Stomach (tissue), 9 donors: ENCODE data around the gene MVP. TPM values are rescaled to one million over a fixed set of nuclear protein-coding genes. Genes with fewer than 3 reads are reported as not detected.
"Not testable (repeated sequence)": the region's sequence is repeated elsewhere in the genome, so short reads cannot be mapped to it uniquely, and the experiment has no call there.

Experiments used
- DNase-seq, 2 donors: peaks; one replicate each; pipeline versions ENCODE4 v3.0.0 to v3.0.0-alpha.2; 2013 to 2019
- H3K27ac ChIP-seq, 5 donors: fragments of 200-600 bp in 4 of 5; sonication (generic) in 4 of 5; one replicate each; pipeline ENCODE4 v1.5.1; 2013 to 2019; ENCODE audit warnings: mild to moderate bottlenecking in 1 of 5, moderate library complexity in 1 of 5
- H3K27me3 ChIP-seq, 3 donors: fragments of 200-600 bp; sonication (generic); one replicate each; pipeline ENCODE4 v1.5.1; 2017 to 2019; ENCODE audit warnings: mixed run types in 1 of 3
- H3K36me3 ChIP-seq, 4 donors: fragments of 200-600 bp; sonication (generic); 1 replicate in 3 of 4; 2 replicates in 1 of 4; pipeline ENCODE4 v1.5.1; 2016 to 2019
- H3K4me1 ChIP-seq, 4 donors: fragments of 200-600 bp; sonication (generic); one replicate each; pipeline ENCODE4 v1.5.1; 2016 to 2019
- H3K4me3 ChIP-seq, 4 donors: fragments of 200-600 bp; sonication (generic) in 3 of 4; one replicate each; pipeline ENCODE4 v1.5.1; 2016 to 2019; ENCODE audit warnings: mild to moderate bottlenecking in 1 of 4
- H3K9me3 ChIP-seq, 4 donors: fragments of 200-600 bp; sonication (generic); one replicate each; pipeline ENCODE4 v1.5.1; 2016 to 2019
- CTCF ChIP-seq, 7 experiments: fragments of 450-650 bp in 4 of 7; fragments of 200-600 bp in 3 of 7; sonication (generic) in 3 of 7; IDR thresholded peaks; one replicate each; pipeline ENCODE4 v1.5.1; 2016 to 2019; ENCODE audit warnings: antibody characterized with exemption in 7 of 7, control low read depth in 2 of 7, mild to moderate bottlenecking in 1 of 7
- EP300 ChIP-seq: sonication (generic); formaldehyde crosslinking; IDR thresholded peaks from one replicate; pipeline ENCODE4 v1.6.1; 2017; ENCODE audit warnings: antibody characterized with exemption
- POLR2A ChIP-seq, 4 donors: fragments of 450-650 bp; IDR thresholded peaks; one replicate each; pipeline ENCODE4 v1.6.1; 2016; ENCODE audit warnings: antibody characterized with exemption in 4 of 4, control low read depth in 2 of 4, mild to moderate bottlenecking in 1 of 4, moderate library complexity in 1 of 4
- POLR2AphosphoS5 ChIP-seq, 3 donors: sonication (generic); formaldehyde crosslinking; IDR thresholded peaks; one replicate each; pipeline ENCODE4 v1.6.1; 2016; ENCODE audit warnings: antibody characterized with exemption in 3 of 3
- WGBS, 5 donors: extraction: QIAGEN DNeasy Blood & Tissue Kit in 3 of 5; methylation state at CpG; one replicate each; pipeline versions ENCODE4 v1.1.5 to v1.1.7; 2013 to 2018; 5-methylcytosine and 5-hydroxymethylcytosine counted together
- intact Hi-C: fragments of 100-400 bp; cut with DNase I; formaldehyde crosslinking; loops from one replicate; pipeline ENCODE4 v1.15.1; 2023; ENCODE audit warnings: low total_unique reads
- polyA plus RNA-seq, 3 donors: library from polyadenylated mRNA; stranded (reverse); fragments of 200-250 nt; gene quantifications; one replicate each; pipeline ENCODE4 v1.2.3, GENCODE V29; 2013
- total RNA-seq, 5 donors: library from RNA; depleted of rRNA; stranded (reverse); fragments of >200 nt; gene quantifications; one replicate each; pipeline versions ENCODE4 v1.1.0 to v1.2.3, GENCODE V29; 2014 to 2016
- donor health status: healthy with polysubstance abuse.
- donor health status: Bipolar disorder and iron deficiency.
- donor health status: healthy.

Gene MVP
- total and polyA plus RNA-seq, 8 donors = 92.2 to 453 (median 133) TPM

- Histone ChIP-seq H3K4me1 (peaks cover 0 to 13% (median 9%) of the 10 kb centered on the region in 4 donors), H3K27me3 (peaks cover 0 to 60% (median 19%) of the 10 kb centered on the region in 3 donors), H3K27ac (no peak overlapping the region), H3K36me3 (peaks cover 0 to 3% (median 0%) of the 10 kb centered on the region in 4 donors), H3K9me3 (no peaks in the 10 kb centered on the region), H3K4me3 (no peak overlapping the region)
- no peak for DNase-seq
- intact Hi-C loops = no loop called here
- TF ChIP-seq POLR2AphosphoS5 (IDR thresholded peaks at IDR 0.05) (no peak), POLR2A (IDR thresholded peaks at IDR 0.05) (no peak)
- WGBS, 5 donors = 89 to 96% (median 93%) methylated on average over 14 of the region's 14 CpGs
Measured at GRCh38 chr16:29878172-29878571, 57.9 kb downstream of the MVP start.

- no peaks in the 10 kb centered on the region for H3K9me3 ChIP-seq
- TF ChIP-seq POLR2A (IDR thresholded peaks at IDR 0.05) (no peak), POLR2AphosphoS5 (IDR thresholded peaks at IDR 0.05) (no peak), CTCF (IDR thresholded peaks at IDR 0.05) (no peak)
- no peak overlapping the region for H3K27ac ChIP-seq
- no peak for DNase-seq
- H3K4me3 ChIP-seq = no peak overlapping the region
- peaks cover 0 to 3% (median 0%) of the 10 kb centered on the region in 4 donors for H3K36me3 ChIP-seq
- WGBS, 5 donors = 88 to 98% (median 92%) methylated on average over 3 of the region's 3 CpGs
- intact Hi-C loops = no loop called here
- peaks cover 0 to 13% (median 9%) of the 10 kb centered on the region in 4 donors for H3K4me1 ChIP-seq
- H3K27me3 ChIP-seq = peaks cover 0 to 47% (median 19%) of the 10 kb centered on the region in 3 donors
Measured at GRCh38 chr16:29881050-29881449, 60.8 kb downstream of the MVP start.

- H3K36me3 ChIP-seq = peaks cover 0 to 3% (median 0%) of the 10 kb centered on the region in 4 donors
- peaks cover 0 to 26% (median 0%) of the 10 kb centered on the region in 3 donors for H3K27me3 ChIP-seq
- intact Hi-C loops = no loop called here
- no peak for DNase-seq
- H3K9me3 ChIP-seq = no peaks in the 10 kb centered on the region
- 57 to 93% (median 91%) methylated on average over 6 of the region's 6 CpGs for WGBS, 5 donors
- TF ChIP-seq EP300 = no peak
- TF ChIP-seq POLR2A (IDR thresholded peaks at IDR 0.05) = no peak
- TF ChIP-seq POLR2AphosphoS5 (IDR thresholded peaks at IDR 0.05) = no peak
- no peak for TF ChIP-seq CTCF (IDR thresholded peaks at IDR 0.05)
- H3K4me1 ChIP-seq = no peaks in the 10 kb centered on the region
- H3K4me3 ChIP-seq = no peak overlapping the region
- no peak overlapping the region for H3K27ac ChIP-seq
Measured at GRCh38 chr16:29883987-29884386, 63.7 kb downstream of the MVP start.

- H3K27me3 ChIP-seq, H3K4me1 ChIP-seq, DNase-seq, H3K4me3 ChIP-seq, H3K9me3 ChIP-seq, H3K36me3 ChIP-seq, H3K27ac ChIP-seq, intact Hi-C loops: not testable (repeated sequence)
- 91 to 98% (median 97%) methylated on average over 3 of the region's 3 CpGs for WGBS, 5 donors
Measured at GRCh38 chr16:29889372-29889771, 69.1 kb downstream of the MVP start.

- Histone ChIP-seq H3K27ac (no peak overlapping the region), H3K36me3 (no peaks in the 10 kb centered on the region), H3K9me3 (no peaks in the 10 kb centered on the region), H3K27me3 (peaks cover 0 to 14% (median 4%) of the 10 kb centered on the region in 3 donors), H3K4me3 (no peak overlapping the region), H3K4me1 (no peaks in the 10 kb centered on the region)
- no peak for TF ChIP-seq POLR2A (IDR thresholded peaks at IDR 0.05)
- no peak for TF ChIP-seq EP300
- TF ChIP-seq CTCF (IDR thresholded peaks at IDR 0.05) = no peak
- no peak for TF ChIP-seq POLR2AphosphoS5 (IDR thresholded peaks at IDR 0.05)
- WGBS, 5 donors = 60 to 78% (median 71%) methylated on average over 8 to 10 of the region's 10 CpGs
- peak in 1 of 2 donors; percentile 24 for DNase-seq
- intact Hi-C loops = no loop called here
Measured at GRCh38 chr16:29891525-29892457, 71.5 kb downstream of the MVP start.
